BJ (cell line): ENCODE data around the gene HHAT. TPM values are rescaled to one million over a fixed set of nuclear protein-coding genes. Genes with fewer than 3 reads are reported as not detected.
A peak's percentile ranks its signal among the peaks of the same experiment; 100 is the strongest.

Experiments used
- CTCF ChIA-PET: fragments of 350-600 bp; formaldehyde crosslinking; extraction: SDS; loops from one replicate; lab custom pipeline; 2021; ENCODE audit warnings: antibody characterized with exemption, inconsistent platforms; lab: Yijun Ruan, JAX
- POLR2A ChIA-PET: fragments of 300-600 bp; sonication (Branson Sonifier 250); formaldehyde crosslinking; extraction: SDS; loops from one replicate; lab custom pipeline; 2021; ENCODE audit warnings: antibody characterized with exemption; lab: Charles Lee
- DNase-seq: peaks from one replicate; pipeline ENCODE4 v3.0.0-alpha.2; 2011; ENCODE audit warnings: low read depth
- H3K27me3 ChIP-seq: 2 replicates; pipeline ENCODE4 v1.6.0; 2011; ENCODE audit warnings: low read length; ENCODE audit not compliant: control insufficient read depth, insufficient read depth
- H3K36me3 ChIP-seq: 2 replicates; pipeline ENCODE4 v1.5.1; 2011; ENCODE audit warnings: low read length; ENCODE audit not compliant: control insufficient read depth, insufficient read depth
- H3K4me3 ChIP-seq: 2 replicates; pipeline ENCODE4 v1.5.1; 2011; ENCODE audit warnings: low read depth, mild to moderate bottlenecking, control low read depth, low read length
- CTCF ChIP-seq: IDR thresholded peaks from 2 replicates; pipeline ENCODE4 v1.5.1; 2011; ENCODE audit warnings: low read depth, mild to moderate bottlenecking, control low read depth, inconsistent platforms, low read length, moderate library complexity; ENCODE audit not compliant: insufficient read depth
- polyA plus RNA-seq: library from polyadenylated mRNA; depleted of rRNA; stranded (reverse); fragments of >200 nt; gene quantifications from 2 replicates; pipeline ENCODE4 v1.2.3, GENCODE V29; 2011

Gene HHAT
- polyA plus RNA-seq, 1 experiment = 6.6 TPM

- H3K27me3 ChIP-seq = no peaks in the 10 kb centered on the region
- ChIA-PET CTCF (interaction anchor here (1.0 kb wide), 1 partner anchor 667 kb away, joined by 3 read pairs; the partner anchor contains the start of gene KCNH1), POLR2A (interaction anchor here (0.6 kb wide), 1 partner anchor 100 kb away, joined by 3 read pairs; no protein-coding TSS in a partner anchor)
- H3K36me3 ChIP-seq = no peaks in the 10 kb centered on the region
- TF ChIP-seq CTCF = no peak
- peak; percentile 62 for DNase-seq
- H3K4me3 ChIP-seq = no peak overlapping the region
These were observed 138.8 kb downstream of the HHAT start for GRCh38 chr1:210467440-210468043.

- no peak overlapping the region for H3K4me3 ChIP-seq
- TF ChIP-seq CTCF = no peak
- H3K27me3 ChIP-seq = no peaks in the 10 kb centered on the region
- ChIA-PET CTCF (no interaction called here), POLR2A (no interaction called here)
- DNase-seq = no peak
- H3K36me3 ChIP-seq = no peaks in the 10 kb centered on the region
These were observed 140.7 kb downstream of the HHAT start for GRCh38 chr1:210469441-210469840.

- ChIA-PET POLR2A (no interaction called here), CTCF (interaction anchor here (0.7 kb wide), 1 partner anchor 1004 kb away, joined by 3 read pairs; no protein-coding TSS in a partner anchor)
- DNase-seq = no peak
- no peaks in the 10 kb centered on the region for H3K36me3 ChIP-seq
- no peak overlapping the region for H3K4me3 ChIP-seq
- TF ChIP-seq CTCF = no peak
- H3K27me3 ChIP-seq = no peaks in the 10 kb centered on the region
These were observed 146.6 kb downstream of the HHAT start for GRCh38 chr1:210475321-210475720.

GRCh38 chr1:210475806-210476205 is 147.1 kb downstream of the HHAT start:
- CTCF ChIA-PET = interaction anchor here (0.7 kb wide), 1 partner anchor 1003 kb away, joined by 3 read pairs; no protein-coding TSS in a partner anchor
- Histone ChIP-seq H3K36me3 (no peaks in the 10 kb centered on the region), H3K4me3 (no peak overlapping the region), H3K27me3 (no peaks in the 10 kb centered on the region)
- TF ChIP-seq CTCF = no peak
- POLR2A ChIA-PET = no interaction called here
- DNase-seq = no peak

GRCh38 chr1:210476730-210477129 is 148.0 kb downstream of the HHAT start:
- ChIA-PET CTCF (no interaction called here), POLR2A (no interaction called here)
- Histone ChIP-seq H3K36me3 (no peaks in the 10 kb centered on the region), H3K4me3 (no peak overlapping the region), H3K27me3 (no peaks in the 10 kb centered on the region)
- no peak for TF ChIP-seq CTCF
- no peak for DNase-seq
